H54 (cell line): Measurements from ENCODE around the gene CKS2.
"Not testable (repeated sequence)": the region's sequence is repeated elsewhere in the genome, so short reads cannot be mapped to it uniquely, and the experiment has no call there.

Source experiments
- DNase-seq: peaks from one replicate; pipeline ENCODE4 v3.0.0; 2011; ENCODE audit warnings: low spot score, mixed read lengths; ENCODE audit not compliant: insufficient read length
- FAIRE-seq: peaks from 3 replicates; lab custom pipeline; 2011; peaks lifted over from hg19 to GRCh38; lab: Jason Lieb, UNC
- POLR2A ChIP-seq: IDR thresholded peaks from 2 replicates; pipeline ENCODE4 v1.6.1; 2011; ENCODE audit warnings: low read depth, mild to moderate bottlenecking, low read length

CKS2 gene

GRCh38 chr9:89310475-89311345, at the start of gene CKS2:
CKS2 (plus strand) TSS chr9:89311195; CDS start chr9:89311293, 98 bp downstream.
- FAIRE-seq: peak; percentile 100
- peak; percentile 99 for TF ChIP-seq POLR2A
- DNase-seq: peak; percentile 99

DNA sequence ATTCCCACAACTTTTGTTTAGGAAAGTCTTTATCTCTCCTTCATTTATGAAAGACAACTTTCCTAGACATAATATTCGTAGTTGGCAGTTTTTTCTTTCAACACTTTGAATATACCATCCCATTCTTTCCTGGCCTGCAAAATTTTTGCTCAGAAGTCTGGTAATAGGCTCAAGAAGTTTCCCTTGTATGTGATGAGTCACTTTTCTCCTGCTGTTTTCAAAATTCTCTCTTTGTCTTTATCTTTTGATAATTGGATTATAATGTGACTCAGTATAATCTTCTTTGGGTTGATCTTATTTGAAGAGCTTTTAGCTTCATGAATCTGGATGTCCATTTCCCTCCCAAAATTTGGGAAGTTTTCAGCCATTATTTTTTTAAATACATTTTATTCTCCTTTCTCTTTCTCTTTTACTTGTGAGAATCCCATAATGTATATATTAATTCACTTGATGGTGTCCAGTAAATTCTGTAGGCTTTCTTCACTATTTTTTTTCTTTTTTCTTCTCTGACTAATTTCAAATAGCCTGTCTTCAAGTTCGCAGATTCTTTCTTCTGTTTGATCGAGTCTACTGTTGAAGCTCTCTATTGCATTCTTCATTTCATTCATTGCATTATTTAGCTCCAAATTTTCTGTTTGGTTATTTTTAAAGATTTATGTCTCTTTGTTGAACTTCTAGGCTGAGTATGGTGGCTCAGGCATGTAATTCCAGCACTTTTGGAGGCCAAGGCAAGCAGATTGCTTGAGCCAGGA, 37.3 kb upstream of the CKS2 start:
- TF ChIP-seq POLR2A: no peak
- no peak for FAIRE-seq
- no peak for DNase-seq

GRCh38 chr9:89274838-89275237, 36.2 kb upstream of the CKS2 start:
- TF ChIP-seq POLR2A: no peak
- no peak for DNase-seq
- FAIRE-seq: no peak

- FAIRE-seq, DNase-seq: not testable (repeated sequence)
Observed at GRCh38 chr9:89276040-89276439, 35.0 kb upstream of the CKS2 start.

DNA sequence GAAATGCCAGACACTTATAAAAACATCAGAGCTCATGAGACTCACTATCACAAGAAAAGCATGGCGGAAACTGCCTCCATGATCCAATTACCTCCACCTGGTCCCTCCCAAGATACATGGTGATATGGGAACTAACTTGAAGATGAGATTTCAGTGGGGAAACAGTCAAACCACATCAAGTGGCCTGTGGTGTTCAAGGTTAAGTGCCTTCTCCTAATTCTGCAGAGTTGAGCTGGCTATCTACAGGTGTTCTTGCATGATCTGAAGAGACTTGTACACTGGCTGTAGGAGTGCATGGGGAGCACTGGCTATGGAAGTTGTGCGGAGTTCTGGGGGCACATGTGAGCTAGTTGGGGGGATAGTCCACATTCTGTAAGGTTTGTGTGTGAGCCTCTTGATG, 34.0 kb upstream of the CKS2 start:
- no peak for TF ChIP-seq POLR2A
- DNase-seq (no peak), FAIRE-seq (no peak)

DNA sequence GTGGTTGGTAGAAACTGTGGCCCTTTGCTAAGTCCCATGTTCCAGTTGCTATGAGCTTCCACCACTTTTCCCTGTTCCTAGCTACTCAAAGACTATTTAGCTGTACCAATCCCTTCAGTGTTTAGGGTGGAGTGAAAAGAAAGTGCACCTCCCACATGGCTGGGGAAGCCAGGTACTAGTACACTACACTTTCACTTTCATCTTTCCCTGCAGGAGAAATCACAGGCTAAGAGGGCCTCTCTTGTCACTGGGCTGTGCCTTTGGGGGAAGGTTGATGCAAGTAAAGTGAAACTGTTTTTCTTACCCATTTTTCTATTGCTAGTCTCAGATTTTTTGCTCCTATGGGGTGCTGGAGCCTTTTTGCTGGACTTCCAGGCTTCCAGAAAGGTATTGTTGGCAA, 33.5 kb upstream of the CKS2 start:
- FAIRE-seq: no peak
- TF ChIP-seq POLR2A: no peak
- no peak for DNase-seq

DNA sequence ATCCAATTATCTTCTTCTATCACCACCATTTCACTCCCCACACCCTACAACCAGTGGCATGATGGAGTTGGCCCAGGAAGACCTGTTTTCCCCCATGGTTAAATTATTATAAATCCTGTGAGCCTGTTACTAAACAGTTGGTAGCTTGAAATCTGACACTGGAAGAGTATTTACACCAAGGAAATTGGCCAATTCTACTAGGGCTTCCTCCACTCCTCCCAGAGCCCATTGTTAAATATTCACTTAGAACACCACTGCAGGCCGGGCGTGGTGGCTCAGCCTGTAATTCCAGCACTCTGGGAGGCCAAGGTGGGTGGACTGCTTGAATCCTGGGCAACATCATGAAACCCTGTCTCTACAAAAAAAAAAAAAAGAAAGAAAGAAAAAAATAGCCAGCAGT, 32.4 kb upstream of the CKS2 start:
- no peak for TF ChIP-seq POLR2A
- FAIRE-seq (no peak), DNase-seq (no peak)

DNA sequence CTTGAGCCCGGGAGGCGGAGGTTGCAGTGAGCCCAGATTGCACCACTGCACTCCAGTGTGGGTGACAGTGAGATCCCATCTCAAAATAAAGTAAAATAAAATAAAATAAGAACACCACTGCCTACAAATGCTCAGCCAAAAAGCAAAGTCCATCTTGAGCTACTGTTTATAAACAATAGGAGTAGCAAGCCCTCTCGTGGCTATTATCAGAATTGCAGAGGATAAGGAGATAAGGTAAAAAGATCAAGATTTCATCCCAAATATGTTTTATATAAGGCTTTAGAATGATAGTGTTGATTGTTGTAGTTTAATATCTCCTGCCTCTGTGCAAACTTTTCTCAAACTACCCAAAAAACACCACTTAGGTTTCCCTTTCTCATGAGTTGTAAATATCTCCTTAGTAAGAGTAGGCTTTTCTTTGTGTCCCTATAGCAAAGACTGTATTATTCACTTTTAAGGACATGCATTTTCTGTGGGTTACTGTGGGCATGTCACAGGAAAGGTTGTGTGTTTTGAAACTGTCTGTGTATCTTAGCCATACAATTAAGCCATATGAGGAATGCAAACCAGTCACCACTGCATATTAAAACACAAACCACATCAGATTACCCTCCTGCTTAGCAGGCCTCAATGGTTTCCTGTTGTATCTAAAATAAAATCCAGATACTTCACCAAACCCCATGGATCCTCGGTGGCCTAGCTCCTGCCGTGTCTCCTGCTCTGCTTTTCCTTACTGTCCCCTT, 31.8 kb upstream of the CKS2 start:
- FAIRE-seq (peak; percentile 33), DNase-seq (peak; percentile 64)
- TF ChIP-seq POLR2A: no peak

DNA sequence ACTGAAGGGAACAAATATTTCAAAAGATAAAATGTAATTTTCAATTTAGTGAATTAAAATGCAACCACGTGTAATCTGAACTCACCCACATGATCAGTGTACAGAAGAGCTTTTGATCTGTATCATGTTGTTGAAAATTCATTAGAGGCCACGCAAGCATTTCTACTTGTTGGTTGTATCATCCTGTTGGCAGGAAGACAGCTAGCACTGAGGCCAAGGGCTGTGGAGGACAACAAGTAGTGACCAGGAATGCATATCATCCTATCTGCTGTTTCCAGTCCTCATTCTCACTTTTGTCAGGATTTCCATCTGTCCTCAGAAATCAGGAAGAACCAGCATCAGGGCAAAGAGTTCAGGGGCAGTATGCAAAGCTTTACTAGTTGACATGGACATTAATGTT, 29.9 kb upstream of the CKS2 start:
- FAIRE-seq: no peak
- DNase-seq: no peak
- TF ChIP-seq POLR2A: no peak

DNA sequence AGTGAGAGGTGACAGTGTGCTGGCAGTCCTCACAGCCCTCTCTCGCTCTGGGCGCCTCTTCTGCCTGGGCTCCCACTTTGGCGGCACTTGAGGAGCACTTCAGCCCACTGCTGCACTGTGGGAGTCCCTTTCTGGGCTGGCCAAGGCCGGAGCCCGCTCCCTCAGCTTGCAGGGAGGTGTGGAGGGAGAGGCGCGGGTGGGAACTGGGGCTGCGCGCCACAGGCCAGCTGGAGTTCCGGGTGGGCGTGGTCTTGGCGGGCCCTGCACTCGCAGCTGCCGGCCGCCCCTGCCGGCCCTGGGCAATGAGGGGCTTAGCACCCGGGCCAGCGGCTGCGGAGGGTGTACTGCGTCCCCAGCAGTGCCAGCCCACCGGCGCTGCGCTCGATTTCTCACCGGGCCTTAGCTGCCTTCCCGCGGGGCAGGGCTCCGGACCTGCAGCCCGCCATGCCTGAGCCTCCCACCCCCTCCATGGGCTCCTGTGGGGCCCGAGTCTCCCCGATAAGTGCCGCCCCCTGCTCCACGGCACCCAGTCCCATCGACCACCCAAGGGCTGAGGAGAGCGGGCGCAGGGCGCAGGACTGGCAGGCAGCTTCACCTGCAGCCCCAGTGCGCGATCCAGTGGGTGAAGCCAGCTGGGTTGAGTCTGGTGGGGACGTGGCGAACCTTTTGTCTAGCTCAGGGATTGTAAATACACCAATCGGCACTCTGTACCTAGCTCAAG, 28.6 kb upstream of the CKS2 start:
- not testable (repeated sequence) for DNase-seq, FAIRE-seq

DNA sequence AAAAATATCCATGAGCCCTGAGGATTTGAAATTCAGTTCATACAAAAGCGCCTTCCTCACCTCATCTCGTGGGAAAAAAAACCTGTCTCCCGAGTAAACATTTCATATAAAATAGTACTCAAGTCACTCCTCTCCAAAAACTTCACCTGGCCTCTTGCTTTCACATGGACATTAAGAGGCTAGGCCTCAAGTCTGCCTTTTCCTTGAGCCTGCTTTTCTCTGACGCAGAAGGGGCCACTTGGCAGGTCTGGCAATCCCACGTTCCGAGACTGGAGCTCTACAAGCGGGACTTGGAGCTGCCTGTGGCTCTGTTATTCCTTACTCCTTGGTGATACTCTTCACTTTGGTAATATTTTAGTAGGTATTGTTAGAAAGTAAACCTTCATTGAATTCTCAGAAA, 26.9 kb upstream of the CKS2 start:
- no peak for TF ChIP-seq POLR2A
- DNase-seq (no peak), FAIRE-seq (no peak)

DNA sequence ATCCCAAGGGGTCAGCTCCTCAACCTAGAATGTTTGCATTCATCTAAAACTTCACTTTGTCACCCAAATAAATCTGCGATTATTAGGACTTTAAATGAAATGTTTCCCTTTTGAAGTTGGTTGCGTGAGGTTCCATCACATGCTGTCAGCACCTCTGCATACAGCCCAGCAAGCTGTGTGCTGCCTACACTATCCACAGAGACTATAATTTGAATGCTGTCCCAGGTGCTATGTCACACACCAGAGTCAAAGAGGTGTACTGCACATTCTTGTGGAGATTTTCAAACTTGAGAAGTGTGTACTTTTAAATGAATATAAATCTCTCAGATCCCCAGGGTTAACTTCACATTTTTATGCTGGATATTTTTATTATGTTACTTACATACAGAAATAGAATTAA, 19.3 kb upstream of the CKS2 start:
- no peak for TF ChIP-seq POLR2A
- DNase-seq (no peak), FAIRE-seq (no peak)

DNA sequence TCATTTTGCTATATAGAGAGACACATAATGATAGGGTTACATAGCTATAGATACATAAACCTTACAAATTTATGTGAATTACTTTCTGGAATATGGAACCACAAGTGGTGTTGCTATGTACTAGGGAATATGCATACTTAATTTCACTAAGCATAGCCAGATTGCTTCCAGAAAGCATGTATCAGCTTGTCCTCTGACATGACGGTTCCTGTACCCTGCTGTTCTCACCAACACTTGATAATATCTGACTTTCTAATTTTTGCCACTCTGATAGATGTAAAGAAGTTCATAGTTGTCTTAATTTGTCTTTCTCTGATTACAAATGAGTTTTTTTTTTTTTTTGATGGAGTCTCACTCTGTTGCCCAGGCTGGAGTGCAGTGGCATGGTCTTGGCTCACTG, 18.0 kb upstream of the CKS2 start:
- FAIRE-seq (no peak), DNase-seq (no peak)
- TF ChIP-seq POLR2A: no peak
